Karpas-422 (cell line): ENCODE data around the gene PXMP2. TPM values are rescaled to one million over a fixed set of nuclear protein-coding genes. Genes with fewer than 3 reads are reported as not detected.
A peak's percentile ranks its signal among the peaks of the same experiment; 100 is the strongest.

Source experiments
- DNase-seq: peaks from one replicate; pipeline ENCODE4 v3.0.0-alpha.2; 2015
- H2AFZ ChIP-seq: fragments of 200-600 bp; sonication (generic); 2 replicates; pipeline ENCODE4 v1.6.1; 2014; ENCODE audit warnings: antibody characterized with exemption, low read length, mixed read lengths
- H3K27ac ChIP-seq: fragments of 200-600 bp; sonication (generic); 2 replicates; pipeline ENCODE4 v1.5.1; 2014; ENCODE audit warnings: mild to moderate bottlenecking, low read length, moderate library complexity
- H3K27me3 ChIP-seq: fragments of 200-600 bp; sonication (generic); 2 replicates; pipeline ENCODE4 v1.6.1; 2014; ENCODE audit warnings: low read length, mixed read lengths
- H3K36me3 ChIP-seq: fragments of 200-600 bp; sonication (generic); 2 replicates; pipeline ENCODE4 v1.6.1; 2014; ENCODE audit warnings: low read length, mixed read lengths; ENCODE audit not compliant: insufficient read depth
- H3K4me1 ChIP-seq: fragments of 200-600 bp; sonication (generic); 2 replicates; pipeline ENCODE4 v1.6.1; 2014; ENCODE audit warnings: mild to moderate bottlenecking, low read length, mixed read lengths
- H3K4me2 ChIP-seq: fragments of 200-600 bp; sonication (generic); 2 replicates; pipeline ENCODE4 v1.6.1; 2014; ENCODE audit warnings: low read length, low read depth, mild to moderate bottlenecking; ENCODE audit not compliant: poor library complexity, severe bottlenecking
- H3K4me3 ChIP-seq: fragments of 200-600 bp; sonication (generic); 2 replicates; pipeline ENCODE4 v1.5.1; 2014; ENCODE audit warnings: mild to moderate bottlenecking, antibody characterized with exemption, low read length, mixed read lengths
- H3K79me2 ChIP-seq: fragments of 200-600 bp; sonication (generic); 2 replicates; pipeline ENCODE4 v1.6.1; 2014; ENCODE audit warnings: mild to moderate bottlenecking, low read length, mixed read lengths
- H3K9ac ChIP-seq: fragments of 200-600 bp; sonication (generic); 2 replicates; pipeline ENCODE4 v1.6.0; 2014; ENCODE audit warnings: low read length
- H3K9me2 ChIP-seq: fragments of 200-600 bp; sonication (generic), shearing (Covaris generic); replicated peaks from 2 replicates; pipeline ENCODE4 v1.6.0; 2014; ENCODE audit warnings: mild to moderate bottlenecking, low read length, moderate library complexity; ENCODE audit not compliant: insufficient read depth
- H3K9me3 ChIP-seq: fragments of 300-700, 200-600 bp; sonication (generic); 2 replicates; pipeline ENCODE4 v1.6.1; 2014; ENCODE audit warnings: low read length, mixed read lengths
- H4K20me1 ChIP-seq: fragments of 200-600 bp; sonication (generic); 2 replicates; pipeline ENCODE4 v1.6.1; 2014; ENCODE audit warnings: mild to moderate bottlenecking, antibody characterized with exemption, low read length, low read depth; ENCODE audit not compliant: insufficient read depth
- total RNA-seq: library from RNA; depleted of rRNA; stranded (reverse); fragments of >200 nt; shearing (Covaris generic); gene quantifications from 2 replicates; pipeline ENCODE4 v1.2.3, GENCODE V29; 2014; ENCODE audit warnings: low replicate concordance

The PXMP2 gene
- total RNA-seq, 1 experiment from 2014 or later, result 33.2 TPM

- peaks cover 35% of the 10 kb centered on the region for H3K79me2 ChIP-seq
- no peak overlapping the region for H3K9ac ChIP-seq
- peak; percentile 49 for DNase-seq
- no peak overlapping the region for H3K27ac ChIP-seq
- no peak overlapping the region for H3K4me2 ChIP-seq
- no peaks in the 10 kb centered on the region for H3K27me3 ChIP-seq
- H3K9me3 ChIP-seq, result no peaks in the 10 kb centered on the region
- peaks cover 5% of the 10 kb centered on the region for H3K4me1 ChIP-seq
- no peak overlapping the region for H3K4me3 ChIP-seq
- peaks cover 22% of the 10 kb centered on the region for H3K36me3 ChIP-seq
- no peak overlapping the region for H2AFZ ChIP-seq
- no peaks in the 10 kb centered on the region for H3K9me2 ChIP-seq
- peaks cover 36% of the 10 kb centered on the region for H4K20me1 ChIP-seq
These were observed 30.4 kb downstream of the PXMP2 start for GRCh38 chr12:132717531-132718387.

DNA sequence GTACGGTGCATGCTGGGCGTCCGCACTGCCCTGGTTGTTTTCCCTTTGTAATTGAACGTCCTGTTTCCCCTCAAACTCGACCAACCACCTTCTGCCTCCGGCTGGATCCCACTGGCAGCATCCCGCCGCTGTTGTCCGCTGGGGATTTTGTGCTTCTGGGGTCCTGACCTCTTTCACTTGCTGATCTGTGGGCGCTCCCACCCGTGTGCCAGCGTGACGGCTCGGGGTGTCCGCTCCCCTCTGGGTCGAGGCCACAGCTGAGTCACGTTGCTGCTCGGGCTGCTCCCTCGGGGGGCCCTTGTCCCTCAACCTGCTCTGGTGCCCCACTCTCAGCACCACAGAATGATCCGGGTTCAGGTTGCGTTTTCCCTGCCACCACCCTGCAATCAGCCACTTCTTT lies 31.3 kb downstream of the PXMP2 start:
- Histone ChIP-seq H3K4me1 (peaks cover 5% of the 10 kb centered on the region), H3K4me2 (no peak overlapping the region), H3K79me2 (peaks cover 27% of the 10 kb centered on the region), H3K27me3 (no peaks in the 10 kb centered on the region), H3K4me3 (no peak overlapping the region), H3K9me3 (no peaks in the 10 kb centered on the region), H3K9ac (no peak overlapping the region), H2AFZ (no peak overlapping the region), H4K20me1 (peaks cover 28% of the 10 kb centered on the region), H3K27ac (no peak overlapping the region), H3K36me3 (peaks cover 21% of the 10 kb centered on the region), H3K9me2 (no peaks in the 10 kb centered on the region)
- DNase-seq, result no peak

DNA sequence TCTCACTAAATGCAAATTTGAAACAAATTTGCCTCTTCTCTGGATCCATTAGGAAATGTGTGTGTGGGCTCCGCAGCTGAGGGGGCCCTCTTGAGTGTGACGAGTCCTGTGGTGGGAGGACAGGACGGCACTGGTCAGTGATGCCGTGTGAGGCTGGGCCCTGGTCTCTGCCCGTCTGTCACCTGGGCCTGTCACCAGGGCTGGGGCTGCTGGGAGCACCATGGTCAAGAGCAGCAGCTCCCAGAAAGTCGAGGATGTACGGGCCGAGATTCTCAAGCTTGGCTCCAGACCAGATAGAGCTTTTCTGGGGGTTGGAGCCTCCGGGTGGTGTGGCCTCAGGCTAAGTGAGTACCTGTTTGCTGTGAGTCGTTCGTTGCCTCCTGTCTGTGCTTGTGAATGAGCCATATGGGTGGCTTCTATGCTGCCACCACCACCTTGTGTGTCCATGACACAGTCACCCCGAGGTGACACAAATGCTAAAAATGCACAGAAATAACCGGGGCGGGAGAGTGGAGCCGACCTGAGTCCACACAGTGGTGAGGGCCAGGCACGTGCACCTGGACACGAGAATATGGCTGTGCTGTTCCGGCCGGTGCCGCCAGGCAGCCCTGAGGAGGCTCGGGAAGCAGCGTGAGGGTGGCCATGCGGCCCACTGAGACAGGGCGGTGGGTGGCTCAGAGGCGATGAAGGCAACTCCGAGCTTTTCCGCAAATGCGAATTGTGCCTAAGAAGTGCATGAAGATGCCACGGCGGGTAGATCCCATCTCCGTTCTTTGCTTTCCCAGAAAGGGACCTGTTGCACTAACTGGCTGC lies 32.0 kb downstream of the PXMP2 start:
- no peaks in the 10 kb centered on the region for H3K9me3 ChIP-seq
- H3K9me2 ChIP-seq, result no peaks in the 10 kb centered on the region
- peaks cover 19% of the 10 kb centered on the region for H3K79me2 ChIP-seq
- H3K4me3 ChIP-seq, result no peak overlapping the region
- H4K20me1 ChIP-seq, result peaks cover 22% of the 10 kb centered on the region
- no peak overlapping the region for H3K4me2 ChIP-seq
- H3K9ac ChIP-seq, result no peak overlapping the region
- no peak for DNase-seq
- peaks cover 19% of the 10 kb centered on the region for H3K36me3 ChIP-seq
- no peaks in the 10 kb centered on the region for H3K27me3 ChIP-seq
- H3K4me1 ChIP-seq, result peaks cover 5% of the 10 kb centered on the region
- H2AFZ ChIP-seq, result no peak overlapping the region
- no peak overlapping the region for H3K27ac ChIP-seq

DNA sequence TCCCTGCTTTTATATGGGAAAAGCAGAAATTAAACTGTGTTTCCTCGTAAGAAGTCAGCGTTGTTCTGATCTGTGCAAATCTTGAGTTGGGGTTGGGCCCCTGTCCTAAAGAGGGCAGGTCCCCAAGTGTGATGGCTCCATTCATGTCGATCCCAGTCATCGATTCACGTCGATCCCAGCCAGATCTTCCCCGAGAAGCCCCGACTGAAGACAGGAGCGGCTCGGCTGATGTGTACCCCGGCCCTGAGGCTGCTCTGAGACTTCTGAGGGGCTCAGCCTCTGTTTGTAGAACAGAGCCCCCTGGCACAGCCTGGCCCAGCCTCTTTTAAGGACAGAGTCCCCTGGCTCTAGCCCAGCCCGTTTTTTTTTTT lies 32.6 kb downstream of the PXMP2 start:
- H3K36me3 ChIP-seq, result peaks cover 14% of the 10 kb centered on the region

GRCh38 chr12:132720606-132721345 lies 33.4 kb downstream of the PXMP2 start:
- Histone ChIP-seq H3K9ac (no peak overlapping the region), H3K27ac (no peak overlapping the region), H4K20me1 (peaks cover 16% of the 10 kb centered on the region; the same call in 1 of the 2 replicates), H2AFZ (no peak overlapping the region), H3K4me2 (no peak overlapping the region), H3K9me3 (no peaks in the 10 kb centered on the region), H3K79me2 (peaks cover 12% of the 10 kb centered on the region), H3K4me3 (no peak overlapping the region), H3K36me3 (peaks cover 19% of the 10 kb centered on the region), H3K4me1 (peaks cover 5% of the 10 kb centered on the region), H3K9me2 (no peaks in the 10 kb centered on the region), H3K27me3 (no peaks in the 10 kb centered on the region)
- DNase-seq, result no peak

More for the DNA sequence above, 32.6 kb downstream of the PXMP2 start:
- H3K9me2 ChIP-seq, result no peaks in the 10 kb centered on the region
- H2AFZ ChIP-seq, result no peak overlapping the region
- H3K79me2 ChIP-seq, result peaks cover 14% of the 10 kb centered on the region
- H3K4me2 ChIP-seq, result no peak overlapping the region
- no peaks in the 10 kb centered on the region for H3K9me3 ChIP-seq
- no peak overlapping the region for H3K27ac ChIP-seq
- no peaks in the 10 kb centered on the region for H3K27me3 ChIP-seq
- no peak overlapping the region for H3K9ac ChIP-seq
- H3K4me3 ChIP-seq, result no peak overlapping the region
- H3K4me1 ChIP-seq, result peaks cover 5% of the 10 kb centered on the region
- peaks cover 16% of the 10 kb centered on the region for H4K20me1 ChIP-seq
- no peak for DNase-seq

DNA sequence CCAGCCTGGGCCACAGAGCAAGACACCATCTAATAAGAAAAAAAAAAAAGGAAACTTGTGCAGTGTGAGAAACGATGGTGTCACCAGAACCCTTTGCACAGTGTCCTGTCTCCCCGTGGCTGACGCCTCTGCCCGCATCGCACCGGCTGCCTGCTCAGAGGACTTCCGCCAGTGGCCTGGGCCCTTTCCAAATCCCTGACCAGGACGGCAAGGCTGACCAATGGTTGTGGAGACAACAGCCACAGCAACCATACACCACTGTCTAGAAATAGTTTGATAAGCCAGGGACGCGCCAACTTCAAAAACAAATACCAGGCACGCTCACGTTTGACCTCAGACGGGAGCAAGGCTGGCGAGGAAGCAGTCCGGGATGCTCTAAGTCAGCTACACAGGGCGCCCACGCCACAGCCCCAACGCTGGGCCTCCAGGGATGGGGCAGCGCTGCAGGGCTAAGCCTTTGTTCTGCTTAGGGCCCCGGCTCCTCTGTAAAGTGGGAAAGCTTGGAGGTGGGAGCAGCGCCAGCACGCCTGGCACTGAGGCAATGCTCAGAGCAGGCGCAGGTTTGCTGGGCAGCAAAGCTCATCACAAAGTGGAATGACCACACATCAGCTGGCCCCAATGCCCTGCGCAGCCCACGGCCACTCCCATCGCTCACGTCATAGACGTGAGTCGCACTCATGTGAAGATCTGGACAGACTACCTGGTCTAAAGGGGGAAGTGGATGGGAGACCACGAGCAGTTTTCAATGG lies 35.8 kb downstream of the PXMP2 start:
- Histone ChIP-seq H3K36me3 (peaks cover 25% of the 10 kb centered on the region), H3K9ac (no peak overlapping the region), H3K27ac (no peak overlapping the region), H3K4me3 (no peak overlapping the region), H3K9me2 (no peaks in the 10 kb centered on the region), H3K4me1 (peaks cover 5% of the 10 kb centered on the region), H3K9me3 (no peaks in the 10 kb centered on the region), H3K27me3 (no peaks in the 10 kb centered on the region), H2AFZ (no peak overlapping the region), H3K79me2 (peaks cover 7% of the 10 kb centered on the region), H4K20me1 (peaks cover 16% of the 10 kb centered on the region; the same call in 1 of the 2 replicates), H3K4me2 (no peak overlapping the region)
- no peak for DNase-seq

- H3K36me3 ChIP-seq, result peaks cover 28% of the 10 kb centered on the region
These were observed 36.4 kb downstream of the PXMP2 start for GRCh38 chr12:132723764-132724140.

More at GRCh38 chr12:132723764-132724140, 36.4 kb downstream of the PXMP2 start:
- Histone ChIP-seq H3K79me2 (peaks cover 8% of the 10 kb centered on the region), H3K4me2 (no peak overlapping the region), H3K4me3 (no peak overlapping the region), H2AFZ (no peak overlapping the region), H3K9me3 (no peaks in the 10 kb centered on the region), H3K27me3 (no peaks in the 10 kb centered on the region), H4K20me1 (peaks cover 16% of the 10 kb centered on the region; the same call in 1 of the 2 replicates), H3K4me1 (peaks cover 3% of the 10 kb centered on the region), H3K9ac (no peak overlapping the region), H3K27ac (no peak overlapping the region), H3K9me2 (no peaks in the 10 kb centered on the region)
- no peak for DNase-seq
